ENCODE results near the gene GGT6.

DNA sequence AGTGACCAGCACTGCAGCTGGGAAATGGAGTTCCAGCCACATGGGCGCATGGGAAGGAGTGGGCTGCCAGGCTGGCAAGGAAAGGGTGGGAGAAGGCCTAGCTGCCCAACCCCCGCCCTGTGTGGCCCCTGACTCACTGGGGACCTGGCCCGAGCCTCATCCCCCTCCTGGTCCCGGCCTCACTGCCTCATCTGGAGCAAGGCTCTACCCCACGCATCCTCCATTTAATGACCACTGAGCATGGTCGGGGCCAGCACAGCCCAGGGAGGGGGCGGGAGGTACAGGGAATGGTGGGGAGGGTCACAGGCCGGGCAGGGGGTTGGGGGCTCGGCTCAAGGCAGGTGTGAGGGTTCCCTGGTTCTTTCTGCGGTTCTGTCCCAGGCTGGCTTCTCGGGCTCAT is 45.6 kb downstream of the GGT6 start:
- no peak for TF ChIP-seq CTCF (IDR thresholded peaks at IDR 0.05)
- TF ChIP-seq POLR2A (IDR thresholded peaks at IDR 0.05; ENCODE audit: low read depth) = no peak
